ACC112 (cell line): ENCODE results near the gene TRA2B.

Source experiments
- H2AFZ ChIP-seq: fragments of 200-600 bp; sonication (generic); one replicate; pipeline ENCODE4 v1.6.0; 2017; ENCODE audit warnings: antibody characterized with exemption, low read length; ENCODE audit not compliant: unreplicated experiment
- H3K27ac ChIP-seq: fragments of 200-600 bp; sonication (generic); 2 replicates; pipeline ENCODE4 v1.5.1; 2014; ENCODE audit warnings: low read depth, mild to moderate bottlenecking, antibody characterized with exemption, low read length, moderate library complexity
- H3K27me3 ChIP-seq: fragments of 200-600 bp; sonication (generic); 2 replicates; pipeline ENCODE4 v1.6.1; 2014; ENCODE audit warnings: mild to moderate bottlenecking, antibody characterized with exemption, low read length, moderate library complexity, mixed read lengths; ENCODE audit not compliant: insufficient read depth
- H3K36me3 ChIP-seq: fragments of 200-600 bp; sonication (generic); 2 replicates; pipeline ENCODE4 v1.6.1; 2016; ENCODE audit warnings: mild to moderate bottlenecking, antibody characterized with exemption, low read length, moderate library complexity, mixed read lengths; ENCODE audit not compliant: insufficient read depth
- H3K4me1 ChIP-seq: fragments of 200-600 bp; sonication (generic); one replicate; pipeline ENCODE4 v1.6.1; 2016; ENCODE audit warnings: low read length, mixed read lengths; ENCODE audit not compliant: insufficient read depth, unreplicated experiment, control insufficient read depth
- H3K4me3 ChIP-seq: fragments of 200-600 bp; sonication (generic); 2 replicates; pipeline ENCODE4 v1.5.1; 2014; ENCODE audit warnings: mild to moderate bottlenecking, low read depth, low read length
- H3K79me2 ChIP-seq: fragments of 200-600 bp; sonication (generic); one replicate; pipeline ENCODE4 v1.6.0; 2016; ENCODE audit warnings: low read length; ENCODE audit not compliant: control insufficient read depth, unreplicated experiment, insufficient read depth

TRA2B gene

DNA sequence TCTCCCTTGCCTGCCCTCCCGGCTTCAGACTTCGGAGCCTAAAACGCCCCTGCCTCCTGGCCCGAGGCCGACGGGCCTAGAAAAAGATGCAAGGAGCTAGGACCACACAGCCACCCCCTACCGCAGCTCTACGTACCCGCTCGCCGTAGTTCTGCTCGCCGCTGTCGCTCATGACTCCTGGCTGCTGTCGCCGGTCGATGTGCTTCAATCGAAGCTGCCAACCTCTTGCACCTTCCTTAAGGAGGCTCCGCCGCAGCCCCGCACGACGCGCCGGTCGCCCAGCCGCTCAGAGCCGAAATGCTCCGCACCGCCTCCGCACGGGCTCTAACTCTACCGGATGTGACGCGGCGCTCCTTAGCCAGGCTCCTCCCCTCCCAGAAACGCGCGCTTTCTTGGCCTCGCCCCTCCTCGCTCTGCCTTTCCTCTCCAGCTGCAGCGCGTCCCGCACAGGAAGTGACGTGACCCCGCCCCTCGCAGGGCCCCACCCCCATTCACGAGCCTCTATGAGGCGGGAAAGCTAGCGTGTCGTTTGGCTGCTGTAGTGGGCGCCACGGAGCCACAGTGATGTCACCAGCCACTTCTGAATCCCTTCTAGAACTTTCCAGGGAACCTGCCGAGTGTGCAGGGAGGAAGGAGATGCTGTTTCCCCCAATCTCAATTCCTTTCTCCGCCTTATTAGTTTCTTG is at the start of gene TRA2B:
Gene TRA2B, minus strand, starts transcription at position 326 of the 686 bp plus-strand sequence. Its CDS starts 154 bp downstream, at position 172.
- H2AFZ ChIP-seq, result peak within 1 kb of the TSS; percentile 51
- peak within 1 kb of the TSS; percentile 96 for H3K27ac ChIP-seq
- peaks cover 25% of the 10 kb centered on the region; the same call in 1 of the 2 replicates for H3K36me3 ChIP-seq
- H3K27me3 ChIP-seq, result no peaks in the 10 kb centered on the region
- peaks cover 50% of the 10 kb centered on the region for H3K79me2 ChIP-seq
- peaks cover 16% of the 10 kb centered on the region for H3K4me1 ChIP-seq
- H3K4me3 ChIP-seq, result peak within 1 kb of the TSS; percentile 95

DNA sequence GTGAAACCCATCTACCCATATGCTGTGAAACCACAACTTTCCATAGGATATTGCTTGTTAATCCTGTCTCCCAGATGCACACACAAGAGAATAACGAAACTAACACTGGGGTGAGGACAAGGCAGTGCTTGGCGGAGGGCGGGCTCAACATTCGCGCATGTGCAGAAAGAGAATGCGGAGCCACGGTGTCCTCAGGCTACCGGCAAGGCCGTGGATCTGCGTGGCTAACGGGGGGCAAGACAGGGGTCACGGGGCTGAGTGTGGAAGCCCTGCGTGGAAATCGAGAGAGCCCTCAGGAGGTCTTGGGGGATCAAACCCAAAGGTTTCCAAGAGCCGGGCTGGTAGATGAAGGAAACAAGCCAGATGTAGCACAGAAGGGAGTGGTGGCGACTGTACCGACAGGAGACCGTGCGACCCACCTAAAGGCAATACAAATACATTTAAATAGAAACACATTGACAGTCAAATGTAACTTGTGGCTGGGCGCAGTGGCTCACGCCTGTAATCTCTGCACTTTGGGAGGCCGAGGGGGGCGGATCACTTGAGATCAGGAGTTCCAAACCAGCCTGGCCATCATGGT is 48.5 kb upstream of the TRA2B start:
- H3K27ac ChIP-seq, result no peak overlapping the region

DNA sequence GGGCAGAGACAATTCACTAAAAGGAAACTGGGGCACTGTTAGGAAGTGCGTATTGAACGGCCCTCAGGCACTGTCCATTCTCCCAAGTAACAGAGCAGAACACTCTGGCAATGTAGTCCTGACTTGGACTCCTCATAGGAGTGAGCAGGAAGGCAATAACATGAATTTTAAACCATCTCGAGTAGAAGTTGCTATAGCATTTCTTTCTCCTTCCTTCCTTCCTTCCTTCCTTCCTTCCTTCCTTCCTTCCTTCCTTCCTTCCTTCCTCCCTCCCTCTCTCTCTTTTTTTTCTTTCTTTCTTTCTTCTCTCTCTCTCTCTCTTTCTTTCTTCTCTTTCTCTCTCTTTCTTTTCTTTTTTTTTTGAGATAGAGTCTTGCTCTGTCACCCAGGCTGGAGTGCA is 46.4 kb upstream of the TRA2B start:
- H3K27me3 ChIP-seq, result no peaks in the 10 kb centered on the region
- H3K36me3 ChIP-seq, result no peaks in the 10 kb centered on the region
- no peaks in the 10 kb centered on the region for H3K79me2 ChIP-seq
- H3K4me3 ChIP-seq, result no peak overlapping the region
- H3K4me1 ChIP-seq, result peaks cover 27% of the 10 kb centered on the region
- H2AFZ ChIP-seq, result no peak overlapping the region
- H3K27ac ChIP-seq, result no peak overlapping the region

More for the DNA sequence above, 48.5 kb upstream of the TRA2B start:
- peaks cover 7% of the 10 kb centered on the region for H3K4me1 ChIP-seq
- no peak overlapping the region for H2AFZ ChIP-seq
- no peaks in the 10 kb centered on the region for H3K36me3 ChIP-seq
- H3K27me3 ChIP-seq, result no peaks in the 10 kb centered on the region
- H3K4me3 ChIP-seq, result no peak overlapping the region
- no peaks in the 10 kb centered on the region for H3K79me2 ChIP-seq

DNA sequence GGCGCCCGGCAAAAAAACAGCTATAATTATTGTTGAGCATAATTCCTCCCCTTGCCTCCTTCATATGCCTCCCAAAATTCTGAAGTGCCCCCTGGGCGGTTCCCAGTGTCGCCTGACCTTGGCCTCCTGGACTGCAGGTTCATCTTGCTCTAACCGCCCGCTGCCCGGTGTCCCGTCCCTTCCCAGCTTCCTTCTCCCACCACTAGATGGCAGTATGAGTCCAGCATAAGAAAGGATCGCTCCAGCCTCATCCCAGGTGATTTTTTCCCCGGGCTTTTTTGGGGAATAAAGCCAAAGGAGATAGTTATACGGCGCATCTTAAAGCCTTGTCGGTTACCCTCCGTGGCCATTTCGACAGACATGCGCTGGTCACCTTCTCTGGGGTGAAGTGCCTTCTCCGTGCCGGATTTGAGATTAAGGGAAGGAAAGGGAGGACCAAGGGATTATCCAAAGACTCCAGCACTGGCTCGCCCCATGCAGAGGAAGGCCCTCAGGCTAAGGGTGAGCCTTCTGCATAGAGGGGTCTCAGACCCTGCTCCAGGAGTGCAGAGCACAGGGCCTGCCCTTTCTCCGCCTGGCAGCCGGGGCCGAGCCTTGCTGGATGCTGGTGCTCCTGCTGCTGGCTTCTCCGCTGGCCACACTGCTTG is 45.8 kb upstream of the TRA2B start:
- no peaks in the 10 kb centered on the region for H3K79me2 ChIP-seq
- H3K4me1 ChIP-seq, result peaks cover 27% of the 10 kb centered on the region
- no peak overlapping the region for H3K27ac ChIP-seq
- no peak overlapping the region; the same call in 1 of the 2 replicates for H3K4me3 ChIP-seq
- no peaks in the 10 kb centered on the region for H3K27me3 ChIP-seq
- no peak overlapping the region for H2AFZ ChIP-seq
- no peaks in the 10 kb centered on the region for H3K36me3 ChIP-seq

DNA sequence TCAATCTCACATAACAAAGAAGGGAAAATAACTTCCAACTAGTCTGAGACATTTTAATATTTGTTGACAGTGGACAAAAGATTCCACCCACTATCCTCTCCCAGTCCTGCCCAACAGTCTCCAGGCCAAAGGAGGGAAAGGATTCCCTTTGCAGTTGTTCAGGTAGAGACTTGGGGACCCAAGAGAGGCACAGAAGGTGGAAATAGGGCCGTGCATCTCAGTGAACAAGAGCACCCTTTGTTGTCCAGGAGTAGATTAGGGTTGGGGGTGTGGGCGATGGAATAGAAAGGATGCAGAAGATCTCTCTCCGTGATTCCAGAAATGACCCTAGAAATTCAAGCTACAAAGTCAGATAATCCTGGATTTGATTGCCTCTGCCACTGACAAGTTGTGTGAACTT is 44.8 kb upstream of the TRA2B start:
- H3K79me2 ChIP-seq, result no peaks in the 10 kb centered on the region
- peaks cover 27% of the 10 kb centered on the region for H3K4me1 ChIP-seq
- H3K27ac ChIP-seq, result no peak overlapping the region

DNA sequence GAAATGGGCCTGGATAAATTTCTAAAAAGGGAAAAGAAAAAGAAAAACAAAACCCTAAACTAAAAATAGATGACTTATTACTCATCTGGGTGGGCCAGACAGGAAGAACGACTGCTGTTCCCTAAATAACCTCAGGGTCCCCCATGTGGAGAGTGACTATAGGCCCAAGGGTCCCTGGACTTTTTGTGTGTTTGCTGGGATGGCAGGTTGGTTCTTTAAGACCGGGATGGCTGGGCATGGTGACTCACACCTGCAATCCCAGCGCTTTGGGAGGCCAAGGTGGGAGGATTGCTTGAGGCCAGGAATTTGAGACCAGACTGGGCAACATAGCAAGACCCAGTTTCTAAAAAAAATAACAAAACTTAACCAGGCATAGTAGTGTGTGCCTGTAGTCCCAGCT is 43.8 kb upstream of the TRA2B start:
- no peaks in the 10 kb centered on the region for H3K27me3 ChIP-seq
- no peak overlapping the region for H3K4me3 ChIP-seq
- H3K79me2 ChIP-seq, result no peaks in the 10 kb centered on the region
- H3K4me1 ChIP-seq, result peaks cover 27% of the 10 kb centered on the region
- H3K36me3 ChIP-seq, result no peaks in the 10 kb centered on the region
- no peak overlapping the region for H2AFZ ChIP-seq
- no peak overlapping the region for H3K27ac ChIP-seq

More for the DNA sequence above, 44.8 kb upstream of the TRA2B start:
- Histone ChIP-seq H3K4me3 (no peak overlapping the region), H3K27me3 (no peaks in the 10 kb centered on the region), H2AFZ (no peak overlapping the region), H3K36me3 (no peaks in the 10 kb centered on the region)

DNA sequence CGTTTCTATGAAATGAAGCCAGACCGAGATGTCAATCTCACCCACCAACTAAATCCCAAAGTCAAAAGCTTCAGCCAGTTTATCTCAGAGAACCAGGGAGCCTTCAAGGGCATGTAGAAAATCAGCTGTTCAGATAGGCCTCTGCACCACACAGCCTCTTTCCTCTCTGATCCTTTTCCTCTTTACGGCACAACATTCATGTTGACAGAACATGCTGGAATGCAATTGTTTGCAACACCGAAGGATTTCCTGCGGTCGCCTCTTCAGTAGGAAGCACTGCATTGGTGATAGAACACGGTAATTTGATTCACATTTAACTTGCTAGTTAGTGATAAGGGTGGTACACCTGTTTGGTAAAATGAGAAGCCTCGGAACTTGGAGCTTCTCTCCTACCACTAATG is 41.9 kb upstream of the TRA2B start:
- no peak overlapping the region for H3K4me3 ChIP-seq
- peaks cover 27% of the 10 kb centered on the region for H3K4me1 ChIP-seq
- no peaks in the 10 kb centered on the region for H3K79me2 ChIP-seq
- no peak overlapping the region for H2AFZ ChIP-seq
- H3K27ac ChIP-seq, result no peak overlapping the region
- H3K27me3 ChIP-seq, result no peaks in the 10 kb centered on the region
- H3K36me3 ChIP-seq, result no peaks in the 10 kb centered on the region

DNA sequence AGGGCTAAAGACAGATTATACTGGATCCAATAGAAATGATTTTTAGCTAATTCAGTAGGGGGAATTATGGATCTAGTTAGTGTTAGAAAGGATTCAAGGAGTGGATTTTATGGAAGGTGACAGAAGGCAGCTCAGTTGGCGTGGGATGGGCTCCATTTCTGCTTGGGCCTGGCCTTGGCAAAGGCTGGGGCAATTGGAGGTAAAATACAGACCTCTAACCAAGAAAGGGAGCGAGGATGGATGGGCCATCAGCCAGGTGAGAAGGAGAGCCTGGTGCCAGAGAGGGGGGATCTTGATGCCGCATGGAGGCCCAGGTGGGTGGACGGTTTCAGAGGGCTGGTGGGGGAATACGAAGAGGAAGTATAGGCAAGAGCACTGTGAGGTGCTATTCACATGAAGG is 40.7 kb upstream of the TRA2B start:
- H3K4me3 ChIP-seq, result no peak overlapping the region
- no peak overlapping the region for H3K27ac ChIP-seq
- no peaks in the 10 kb centered on the region for H3K79me2 ChIP-seq
- H2AFZ ChIP-seq, result no peak overlapping the region
- no peaks in the 10 kb centered on the region for H3K36me3 ChIP-seq
- H3K27me3 ChIP-seq, result no peaks in the 10 kb centered on the region
- peaks cover 21% of the 10 kb centered on the region for H3K4me1 ChIP-seq

DNA sequence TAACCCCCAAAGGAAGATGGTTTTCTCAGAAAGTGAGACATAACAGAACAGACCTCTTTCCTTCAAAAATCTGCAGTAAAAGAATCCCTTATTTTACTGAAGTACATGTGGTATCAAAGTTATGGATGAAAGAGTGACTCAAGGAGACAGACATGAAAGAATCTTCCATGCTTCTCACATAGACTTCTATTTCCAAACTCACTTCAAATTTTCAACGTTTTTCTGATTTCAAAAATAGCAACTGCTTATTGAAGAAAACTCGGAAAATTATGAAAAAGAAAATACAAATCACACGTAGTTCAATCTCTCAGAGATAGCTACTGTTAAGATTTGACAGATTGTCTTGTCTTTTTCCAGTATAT is 39.8 kb upstream of the TRA2B start:
- peaks cover 21% of the 10 kb centered on the region for H3K4me1 ChIP-seq
- no peak overlapping the region for H2AFZ ChIP-seq
- no peaks in the 10 kb centered on the region for H3K36me3 ChIP-seq
- H3K27me3 ChIP-seq, result no peaks in the 10 kb centered on the region
- H3K79me2 ChIP-seq, result no peaks in the 10 kb centered on the region
- no peak overlapping the region for H3K27ac ChIP-seq
- no peak overlapping the region for H3K4me3 ChIP-seq

DNA sequence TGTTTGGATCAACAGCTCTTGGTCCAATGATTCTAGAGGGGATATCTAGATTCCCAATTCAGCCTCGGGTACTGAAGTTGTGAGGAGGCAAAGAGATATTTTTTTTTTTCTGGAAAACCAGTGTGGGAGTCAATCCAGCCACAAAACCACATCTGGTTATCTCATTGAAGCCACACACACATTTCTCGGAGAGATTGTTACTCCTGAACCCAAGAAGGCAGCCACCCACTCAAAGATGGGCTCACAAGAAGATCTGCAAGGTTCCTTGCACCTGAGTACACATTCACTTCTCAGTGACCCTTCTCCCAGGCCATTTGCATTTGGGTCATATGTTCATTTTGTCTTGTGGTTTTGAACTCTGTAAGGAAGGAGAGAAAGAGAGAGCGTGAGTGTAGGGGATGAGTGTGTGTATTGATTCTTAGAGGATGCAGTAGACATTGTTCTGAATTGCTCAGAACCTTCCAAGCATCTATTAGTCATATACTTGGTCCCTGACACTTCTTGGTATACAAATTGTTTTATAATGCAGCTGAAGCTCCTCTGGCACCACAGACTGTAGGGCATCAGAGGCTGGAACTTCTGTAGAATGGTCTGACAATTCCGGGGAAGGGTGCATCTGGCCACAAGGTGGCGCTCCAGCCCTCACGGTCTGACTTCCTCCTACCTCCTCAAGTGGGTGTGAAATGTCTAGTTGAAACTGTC is 39.3 kb upstream of the TRA2B start:
- H3K36me3 ChIP-seq, result no peaks in the 10 kb centered on the region
- peaks cover 21% of the 10 kb centered on the region for H3K4me1 ChIP-seq
- no peaks in the 10 kb centered on the region for H3K27me3 ChIP-seq
- H3K79me2 ChIP-seq, result no peaks in the 10 kb centered on the region
- H3K27ac ChIP-seq, result no peak overlapping the region
- H2AFZ ChIP-seq, result no peak overlapping the region
- H3K4me3 ChIP-seq, result no peak overlapping the region
